SU-DHL-6 (cell line): ENCODE data around the gene MTMR10.

Experiments
- H2AFZ ChIP-seq: fragments of 200-600 bp; sonication (generic); 2 replicates; pipeline ENCODE4 v1.6.1; 2014; ENCODE audit warnings: low read depth, mild to moderate bottlenecking, moderate library complexity, mixed read lengths, antibody characterized with exemption, low read length; ENCODE audit not compliant: severe bottlenecking
- H3F3A ChIP-seq: fragments of 200-600 bp; shearing (Covaris generic); 2 replicates; pipeline ENCODE4 v1.6.0; 2016; ENCODE audit warnings: antibody characterized with exemption, mild to moderate bottlenecking; ENCODE audit not compliant: insufficient read depth
- H3K27ac ChIP-seq: fragments of 200-600 bp; sonication (generic); 2 replicates; pipeline ENCODE4 v1.5.1; 2016; ENCODE audit warnings: low read depth, mild to moderate bottlenecking, low read length, moderate library complexity, mixed read lengths
- H3K27me3 ChIP-seq: fragments of 200-600 bp; sonication (generic), shearing (Covaris generic); 2 replicates; pipeline ENCODE4 v1.6.0; 2014; ENCODE audit warnings: mild to moderate bottlenecking, low read length
- H3K36me3 ChIP-seq: fragments of 200-600 bp; sonication (generic); 2 replicates; pipeline ENCODE4 v1.6.1; 2014; ENCODE audit warnings: mild to moderate bottlenecking, low read length, mixed read lengths
- H3K4me2 ChIP-seq: fragments of 300-600, 200-600 bp; shearing (Covaris generic), sonication (generic); 2 replicates; pipeline ENCODE4 v1.6.0; 2014; ENCODE audit warnings: low read length, low read depth, mild to moderate bottlenecking; ENCODE audit not compliant: poor library complexity, severe bottlenecking
- H3K4me3 ChIP-seq: fragments of 200-600 bp; sonication (generic); 2 replicates; pipeline ENCODE4 v1.5.1; 2014; ENCODE audit warnings: antibody characterized with exemption, low read length, mild to moderate bottlenecking, mixed read lengths; ENCODE audit not compliant: insufficient read depth, poor library complexity, severe bottlenecking
- H3K79me2 ChIP-seq: fragments of 200-600 bp; sonication (generic); 2 replicates; pipeline ENCODE4 v1.6.1; 2014; ENCODE audit warnings: mild to moderate bottlenecking, low read length, moderate library complexity; ENCODE audit not compliant: insufficient read depth
- H3K9ac ChIP-seq: fragments of 200-600 bp; sonication (generic); 2 replicates; pipeline ENCODE4 v1.7.0; 2014; ENCODE audit warnings: mild to moderate bottlenecking, low read length
- H3K9me2 ChIP-seq: fragments of 200-600 bp; sonication (generic); replicated peaks from 2 replicates; pipeline ENCODE4 v1.6.1; 2014; ENCODE audit warnings: low read length; ENCODE audit not compliant: insufficient read depth
- H3K9me3 ChIP-seq: fragments of 200-600 bp; sonication (generic); 2 replicates; pipeline ENCODE4 v1.6.1; 2014; ENCODE audit warnings: low read length, mixed read lengths; ENCODE audit not compliant: insufficient read depth
- H4K20me1 ChIP-seq: fragments of 200-600 bp; sonication (generic); 2 replicates; pipeline ENCODE4 v1.6.1; 2014; ENCODE audit warnings: low read depth, mild to moderate bottlenecking, antibody characterized with exemption, low read length, moderate library complexity, mixed read lengths
- CTCF ChIP-seq: fragments of 200-600 bp; sonication (generic); IDR thresholded peaks from one replicate; pipeline ENCODE4 v1.5.1; 2017; ENCODE audit warnings: antibody characterized with exemption, mild to moderate bottlenecking, low read length, moderate library complexity; ENCODE audit not compliant: insufficient read depth, poor library complexity, severe bottlenecking
- EZH2phosphoT487 ChIP-seq: fragments of 200-600 bp; sonication (generic), shearing (Covaris generic); conservative IDR thresholded peaks from 2 replicates; pipeline ENCODE4 v1.6.1; 2018; ENCODE audit warnings: mild to moderate bottlenecking, antibody characterized with exemption, low read length, moderate library complexity, mixed read lengths

The MTMR10 gene

GRCh38 chr15:30978328-30978727, 13.1 kb downstream of the MTMR10 start:
- Histone ChIP-seq H3F3A (no peaks in the 10 kb centered on the region; the same call in 1 of the 2 replicates), H3K4me3 (no peak overlapping the region), H4K20me1 (no peaks in the 10 kb centered on the region), H3K79me2 (no peaks in the 10 kb centered on the region; the same call in 1 of the 2 replicates), H3K9me3 (no peaks in the 10 kb centered on the region), H3K36me3 (peaks cover 16% of the 10 kb centered on the region), H3K27ac (no peak overlapping the region), H3K27me3 (no peaks in the 10 kb centered on the region), H2AFZ (no peak overlapping the region), H3K9ac (no peak overlapping the region), H3K4me2 (no peak overlapping the region), H3K9me2 (no peaks in the 10 kb centered on the region)
- TF ChIP-seq CTCF (no peak), EZH2phosphoT487 (no peak)

GRCh38 chr15:30974112-30974511, 17.3 kb downstream of the MTMR10 start:
- Histone ChIP-seq H3K36me3 (peaks cover 30% of the 10 kb centered on the region), H4K20me1 (no peaks in the 10 kb centered on the region), H3K79me2 (no peaks in the 10 kb centered on the region), H3F3A (no peaks in the 10 kb centered on the region), H3K27me3 (no peaks in the 10 kb centered on the region), H3K4me3 (no peak overlapping the region), H2AFZ (no peak overlapping the region), H3K9ac (no peak overlapping the region), H3K27ac (no peak overlapping the region), H3K9me2 (no peaks in the 10 kb centered on the region), H3K9me3 (no peaks in the 10 kb centered on the region), H3K4me2 (no peak overlapping the region)
- TF ChIP-seq CTCF (no peak), EZH2phosphoT487 (no peak)

- Histone ChIP-seq H2AFZ (no peak overlapping the region), H3K4me3 (no peak overlapping the region), H3K27ac (no peak overlapping the region), H3K9ac (no peak overlapping the region), H3K79me2 (no peaks in the 10 kb centered on the region), H4K20me1 (no peaks in the 10 kb centered on the region), H3K36me3 (peaks cover 30% of the 10 kb centered on the region), H3F3A (no peaks in the 10 kb centered on the region), H3K9me2 (no peaks in the 10 kb centered on the region), H3K27me3 (no peaks in the 10 kb centered on the region), H3K9me3 (no peaks in the 10 kb centered on the region), H3K4me2 (no peak overlapping the region)
- no peak for TF ChIP-seq CTCF
Observed at GRCh38 chr15:30973379-30973778, 18.0 kb downstream of the MTMR10 start.

GRCh38 chr15:30969724-30970123, 21.7 kb downstream of the MTMR10 start:
- Histone ChIP-seq H3K4me2 (no peak overlapping the region), H2AFZ (no peak overlapping the region), H3K9me3 (no peaks in the 10 kb centered on the region), H3K9me2 (no peaks in the 10 kb centered on the region), H3K79me2 (no peaks in the 10 kb centered on the region), H3K27ac (no peak overlapping the region), H3F3A (no peaks in the 10 kb centered on the region), H3K4me3 (no peak overlapping the region), H3K27me3 (no peaks in the 10 kb centered on the region), H3K36me3 (peaks cover 30% of the 10 kb centered on the region), H4K20me1 (no peaks in the 10 kb centered on the region), H3K9ac (no peak overlapping the region)
- TF ChIP-seq EZH2phosphoT487 (no peak), CTCF (no peak)
